H1 (cell line): ENCODE data around the gene TIA1. TPM values are rescaled to one million over a fixed set of nuclear protein-coding genes. Genes with fewer than 3 reads are reported as not detected.
A peak's percentile ranks its signal among the peaks of the same experiment; 100 is the strongest.

Experiments
- CTCF ChIA-PET: fragments of 300-600 bp; sonication (Branson Sonifier 250); formaldehyde crosslinking; loops from one replicate; lab custom pipeline; 2021; ENCODE audit not compliant: partially characterized antibody; lab: Charles Lee
- POLR2A ChIA-PET: fragments of 300-600 bp; sonication (Branson Sonifier 250); formaldehyde crosslinking; loops from one replicate; lab custom pipeline; 2021; ENCODE audit warnings: inconsistent platforms; ENCODE audit not compliant: partially characterized antibody; lab: Charles Lee
- DNase-seq, 2 experiments: peaks; one replicate each; pipeline versions ENCODE4 v3.0.0 to v3.0.0-alpha.2; 2010 to 2022; ENCODE audit warnings: low spot score in 2 of 2, low read depth in 1 of 2, mixed read lengths in 1 of 2
- FAIRE-seq: peaks from 2 replicates; lab custom pipeline; 2011; peaks lifted over from hg19 to GRCh38; lab: Jason Lieb, UNC
- H2AFZ ChIP-seq: 2 replicates; pipeline ENCODE4 v1.8.1; 2012; ENCODE audit warnings: low read length, inconsistent platforms
- H2AK5ac ChIP-seq: 2 replicates; pipeline ENCODE4 v1.6.1; 2013; ENCODE audit warnings: low read depth, low read length
- H2BK120ac ChIP-seq: replicated peaks from 2 replicates; pipeline ENCODE3; 2013; ENCODE audit warnings: low read depth, low read length, inconsistent platforms
- H2BK12ac ChIP-seq: 2 replicates; pipeline ENCODE4 v1.6.1; 2013; ENCODE audit warnings: low read depth, low read length
- H2BK15ac ChIP-seq: 2 replicates; pipeline ENCODE4 v1.6.1; 2013; ENCODE audit warnings: low read length
- H2BK20ac ChIP-seq: 2 replicates; pipeline ENCODE4 v1.6.1; 2013; ENCODE audit warnings: low read length
- H2BK5ac ChIP-seq: 2 replicates; pipeline ENCODE4 v1.6.1; 2013; ENCODE audit warnings: low read depth, low read length
- H3K14ac ChIP-seq: 2 replicates; pipeline ENCODE4 v1.6.1; 2013; ENCODE audit warnings: inconsistent platforms; ENCODE audit not compliant: insufficient read length
- H3K18ac ChIP-seq: 2 replicates; pipeline ENCODE4 v1.6.1; 2013; ENCODE audit warnings: low read length; ENCODE audit errors: extremely low read depth
- H3K23ac ChIP-seq: 2 replicates; pipeline ENCODE4 v1.6.1; 2013; ENCODE audit warnings: inconsistent platforms; ENCODE audit not compliant: insufficient read length
- H3K23me2 ChIP-seq: 2 replicates; pipeline ENCODE4 v1.6.1; 2013; ENCODE audit warnings: low read depth, low read length
- H3K27ac ChIP-seq: 2 replicates; pipeline ENCODE4 v1.6.1; 2011; ENCODE audit warnings: low read depth, low read length, inconsistent platforms
- H3K27me3 ChIP-seq, 4 experiments: replicated peaks in 1 of 4; 1 replicate in 1 of 4; 2 replicates in 3 of 4; pipeline versions ENCODE4 v1.6.1 to v1.8.1; 2011 to 2013; ENCODE audit warnings: low read length in 3 of 4, mild to moderate bottlenecking in 3 of 4, inconsistent platforms in 2 of 4, mixed read lengths in 2 of 4, moderate library complexity in 1 of 4; ENCODE audit not compliant: control insufficient read depth in 3 of 4, insufficient read depth in 3 of 4; ENCODE audit errors: extremely low read depth in 1 of 4
- H3K36me3 ChIP-seq, 4 experiments: 2 replicates each; pipeline versions ENCODE4 v1.6.1 to v1.8.1; 2011 to 2013; ENCODE audit warnings: mild to moderate bottlenecking in 4 of 4, low read length in 3 of 4, moderate library complexity in 2 of 4, control low read depth in 1 of 4, inconsistent platforms in 1 of 4; ENCODE audit not compliant: insufficient read depth in 4 of 4, control insufficient read depth in 2 of 4
- H3K4ac ChIP-seq: replicated peaks from 2 replicates; pipeline ENCODE3; 2013; ENCODE audit warnings: low read length, low read depth, mixed read lengths, inconsistent platforms; ENCODE audit not compliant: insufficient read length
- H3K4me1 ChIP-seq, 4 experiments: replicated peaks in 1 of 4; 1 replicate in 1 of 4; 2 replicates in 3 of 4; pipeline versions ENCODE4 v1.6.1 to v1.8.1; 2011 to 2013; ENCODE audit warnings: low read length in 3 of 4, inconsistent platforms in 2 of 4, mixed read lengths in 1 of 4; ENCODE audit not compliant: insufficient read depth in 4 of 4, control insufficient read depth in 3 of 4
- H3K4me2 ChIP-seq, 2 experiments: 2 replicates each; pipeline versions ENCODE4 v1.6.1 to v1.8.1; 2011 to 2013; ENCODE audit warnings: low read depth in 2 of 2, low read length in 2 of 2, control low read depth in 1 of 2, inconsistent platforms in 1 of 2, mild to moderate bottlenecking in 1 of 2; ENCODE audit not compliant: insufficient read depth in 1 of 2
- H3K4me3 ChIP-seq, 4 experiments: fragments of 200-600, 300-600 bp in 1 of 4; sonication (generic), shearing (Covaris generic), sonication (Bioruptor Twin) in 1 of 4; 2 replicates each; pipeline versions ENCODE4 v1.5.1 to v1.8.1; 2011 to 2016; ENCODE audit warnings: low read length in 4 of 4, low read depth in 3 of 4, control low read depth in 2 of 4, inconsistent platforms in 2 of 4, mild to moderate bottlenecking in 2 of 4, mixed read lengths in 1 of 4, moderate library complexity in 1 of 4; ENCODE audit not compliant: insufficient read depth in 2 of 4; ENCODE audit errors: extremely low read depth in 1 of 4
- H3K56ac ChIP-seq: replicated peaks from 2 replicates; pipeline ENCODE3; 2013; ENCODE audit warnings: low read depth, mild to moderate bottlenecking, mixed read lengths, low read length, inconsistent platforms; ENCODE audit not compliant: insufficient read length
- H3K79me1 ChIP-seq: 2 replicates; pipeline ENCODE4 v1.6.1; 2013; ENCODE audit warnings: low read depth, low read length, control low read depth
- H3K79me2 ChIP-seq, 2 experiments: 2 replicates each; pipeline versions ENCODE4 v1.6.1 to v1.8.1; 2012 to 2013; ENCODE audit warnings: low read length in 2 of 2, mild to moderate bottlenecking in 2 of 2, inconsistent platforms in 1 of 2; ENCODE audit not compliant: insufficient read depth in 2 of 2, control insufficient read depth in 1 of 2
- H3K9ac ChIP-seq, 4 experiments: replicated peaks in 1 of 4; 1 replicate in 1 of 4; 2 replicates in 3 of 4; pipeline versions ENCODE4 v1.6.1 to v1.8.1; 2011 to 2013; ENCODE audit warnings: low read depth in 3 of 4, low read length in 3 of 4, control low read depth in 2 of 4, mild to moderate bottlenecking in 2 of 4, moderate library complexity in 2 of 4, inconsistent platforms in 1 of 4; ENCODE audit errors: extremely low read depth in 1 of 4
- H3K9me3 ChIP-seq, 2 experiments: 2 replicates each; pipeline versions ENCODE4 v1.6.1 to v1.8.1; 2012 to 2013; ENCODE audit warnings: mild to moderate bottlenecking in 2 of 2, moderate library complexity in 2 of 2, control low read depth in 1 of 2, inconsistent platforms in 1 of 2, low read depth in 1 of 2, low read length in 1 of 2, mixed read lengths in 1 of 2; ENCODE audit not compliant: insufficient read depth in 2 of 2
- H4K20me1 ChIP-seq, 2 experiments: replicated peaks in 1 of 2; 2 replicates each; pipeline versions ENCODE3 to v1.8.1; 2011 to 2013; ENCODE audit warnings: inconsistent platforms in 2 of 2, low read length in 2 of 2, mild to moderate bottlenecking in 1 of 2; ENCODE audit not compliant: insufficient read depth in 2 of 2, control insufficient read depth in 1 of 2
- H4K5ac ChIP-seq: 2 replicates; pipeline ENCODE4 v1.6.1; 2013; ENCODE audit warnings: low read length, low read depth, mixed read lengths, inconsistent platforms; ENCODE audit not compliant: insufficient read length
- H4K8ac ChIP-seq: 2 replicates; pipeline ENCODE4 v1.8.0; 2013; ENCODE audit warnings: mild to moderate bottlenecking, moderate library complexity, low read length, inconsistent platforms; ENCODE audit not compliant: insufficient read depth; ENCODE audit errors: extremely low read depth
- H4K91ac ChIP-seq: replicated peaks from 2 replicates; pipeline ENCODE3; 2013; ENCODE audit warnings: low read length, mixed read lengths, inconsistent platforms; ENCODE audit not compliant: insufficient read length
- CHD1 ChIP-seq: IDR thresholded peaks from 2 replicates; pipeline ENCODE4 v1.6.1; 2012; ENCODE audit warnings: low read depth, low read length, improper control_type of control experiment
- POLR2A ChIP-seq, 2 experiments: IDR thresholded peaks; 1 replicate in 1 of 2; 2 replicates in 1 of 2; pipeline ENCODE4 v1.6.1; 2011; ENCODE audit warnings: low read depth in 2 of 2, low read length in 2 of 2, mild to moderate bottlenecking in 2 of 2; ENCODE audit errors: control extremely low read depth in 1 of 2
- SIN3A ChIP-seq, 2 experiments: IDR thresholded peaks in 1 of 2; conservative IDR thresholded peaks in 1 of 2; 2 replicates each; pipeline ENCODE4 v1.6.1; 2011 to 2012; ENCODE audit warnings: low read length in 2 of 2, improper control_type of control experiment in 1 of 2, low read depth in 1 of 2, mild to moderate bottlenecking in 1 of 2
- WGBS, 2 experiments: shearing (Covaris generic) in 1 of 2; methylation state at CpG; one replicate each; pipeline versions ENCODE4 v1.1.6 to v1.1.7; 2013 to 2015; ENCODE audit warnings: low lambda C conversion rate in 2 of 2, mixed read lengths in 2 of 2, inconsistent platforms in 1 of 2, low coverage in 1 of 2, missing lambda C conversion rate in 1 of 2; ENCODE audit not compliant: insufficient replicate concordance in 2 of 2, insufficient coverage in 1 of 2, insufficient read length in 1 of 2; ENCODE audit errors: extremely low coverage in 1 of 2, missing lambda C conversion rate in 1 of 2; 5-methylcytosine and 5-hydroxymethylcytosine counted together
- polyA plus RNA-seq, 7 experiments: library from polyadenylated mRNA; depleted of rRNA in 3 of 7; stranded (reverse) in 5 of 7; unstranded in 2 of 7; fragments of >200 nt in 5 of 7; fragments of 200-250 nt in 2 of 7; gene quantifications; 1 replicate in 5 of 7; 2 replicates in 1 of 7; 4 replicates in 1 of 7; pipeline versions ENCODE4 v1.2.1 to v1.2.3, GENCODE V29; 2011 to 2013; ENCODE audit warnings: missing spikeins in 2 of 7, mixed read lengths in 2 of 7
- total RNA-seq: library from RNA; stranded (reverse); fragmentation: NEBNext Ultra II Directional; extraction: Animal tissue kit (Norgen Biotek cat#: 25700); gene quantifications from 2 replicates; pipeline ENCODE4 v1.2.1, GENCODE V29; 2021

Gene TIA1
- total and polyA plus RNA-seq, 2 of the 8 experiments (the other 6 are each of a cell fraction or from before 2014, with no cell fraction given), result 58.6 to 181 TPM

DNA sequence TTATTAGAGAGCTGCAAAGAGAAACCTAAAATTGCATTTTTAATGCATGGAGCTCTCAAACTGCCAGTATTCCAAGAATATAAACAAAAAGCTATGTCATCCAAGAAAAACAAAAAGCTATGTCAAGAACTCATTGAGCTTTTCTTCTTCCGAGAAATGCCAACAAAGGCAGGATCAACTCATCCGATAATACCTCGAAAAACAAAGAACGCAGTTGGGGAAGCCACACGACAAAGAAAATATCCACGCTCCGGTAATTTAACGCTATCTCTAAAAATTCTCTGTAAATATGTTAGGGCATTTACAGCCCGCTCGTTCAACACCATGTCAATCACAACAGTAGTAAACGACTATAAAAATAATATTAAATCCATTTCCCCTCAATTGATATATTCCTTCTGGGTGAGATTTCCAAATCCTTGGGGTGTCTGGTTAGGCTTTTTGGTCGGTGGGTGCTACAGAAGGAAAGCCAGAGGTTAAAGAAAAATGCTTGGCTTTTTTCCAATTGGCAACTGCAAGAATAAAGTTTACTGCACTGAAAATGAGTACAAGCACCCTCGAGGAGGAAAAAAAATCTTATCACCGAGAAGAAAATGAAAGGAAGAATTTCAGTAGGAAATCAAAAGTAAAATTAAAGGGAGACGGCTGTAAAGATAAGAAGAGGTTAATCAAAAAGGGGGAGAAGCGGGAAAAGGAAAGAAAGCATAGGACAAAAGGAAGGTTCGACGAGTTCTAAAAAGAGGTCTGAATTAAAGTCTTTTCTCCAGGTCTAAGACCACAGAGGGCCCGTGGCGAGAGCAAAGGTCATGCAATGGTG lies 856 bp downstream of the TIA1 start:
- WGBS, 2 experiments, result 2% methylated on average over 20 of the region's 20 CpGs; no CpG with 5 or more reads in 1 of the 2 experiments
- H3K9ac ChIP-seq, result peak overlapping the region; percentile 98 to 100 (median 100)
- H4K8ac ChIP-seq, result peak overlapping the region; percentile 100; the same call in 1 of the 2 replicates
- CTCF ChIA-PET, result no interaction called here
- H2BK5ac ChIP-seq, result peak overlapping the region; percentile 97
- peak overlapping the region; percentile 17 to 71 for H3K4me2 ChIP-seq
- peak overlapping the region; percentile 97 for H3K56ac ChIP-seq
- peak overlapping the region; percentile 88; the same call in 1 of the 2 replicates for H2BK12ac ChIP-seq
- peak overlapping the region; percentile 99; the same call in 1 of the 2 replicates for H3K18ac ChIP-seq
- peaks cover 2 to 11% of the 10 kb centered on the region in 2 experiments for H4K20me1 ChIP-seq
- no peak overlapping the region for H3K14ac ChIP-seq
- no peaks in the 10 kb centered on the region for H3K27me3 ChIP-seq
- peak overlapping the region; percentile 98 for H4K5ac ChIP-seq
- no peak overlapping the region for H2BK20ac ChIP-seq
- H3K4me3 ChIP-seq, result peak overlapping the region; percentile 82 to 100 (median 98)
- peak overlapping the region; percentile 93 for H3K4ac ChIP-seq
- no peak for TF ChIP-seq POLR2A (IDR thresholded peaks at IDR 0.05; ENCODE audit: control extremely low read depth in 1 of 2, low read depth in 2 of 2, low read length in 2 of 2)
- 0 out of 2 replicates have a peak, but pooled peaks have one; percentile 69 for TF ChIP-seq CHD1
- TF ChIP-seq SIN3A (conservative IDR thresholded peaks at IDR 0.05 in 1 of 2, IDR thresholded peaks at IDR 0.05 in 1 of 2; ENCODE audit: low read depth in 1 of 2, low read length in 2 of 2), result peak in 1 of 2 experiments; percentile 38; a peak in 1 of 4 replicates
- peak overlapping the region; percentile 99 for H4K91ac ChIP-seq
- no peak for DNase-seq
- 0 out of 2 replicates have a peak, but pooled peaks cover 4% of the 10 kb centered on the region for H3K23me2 ChIP-seq
- H3K9me3 ChIP-seq, result no peaks in the 10 kb centered on the region
- H3K4me1 ChIP-seq, result peaks cover 0 to 9% (median 5%) of the 10 kb centered on the region in 4 experiments; a peak in 6 of 7 replicates
- POLR2A ChIA-PET, result interaction anchor here (0.7 to 4.6 kb wide), 18 partner anchors 10 to 354 kb away, joined by 3 to 42 read pairs (median 4); partner anchors contain the start of genes C2orf42, PCYOX1, SNRNP27 and SNRPG
- H3K36me3 ChIP-seq, result peaks cover 0 to 8% (median 0%) of the 10 kb centered on the region in 4 experiments; a peak in 1 of 8 replicates
- peak overlapping the region; percentile 78; the same call in 1 of the 2 replicates for H2AK5ac ChIP-seq
- no peak overlapping the region for H2AFZ ChIP-seq
- H3K27ac ChIP-seq, result peak overlapping the region; percentile 99
- H3K79me1 ChIP-seq, result no peaks in the 10 kb centered on the region
- peak overlapping the region; percentile 89 for H2BK120ac ChIP-seq
- H3K23ac ChIP-seq, result no peak overlapping the region
- H2BK15ac ChIP-seq, result peak overlapping the region; percentile 20; the same call in 1 of the 2 replicates
- peaks cover 45 to 57% of the 10 kb centered on the region in 2 experiments for H3K79me2 ChIP-seq
- no peak for FAIRE-seq
